Type B pancreatic cell (in vitro differentiated cells): ENCODE data around the gene LDLRAD4. TPM values are rescaled to one million over a fixed set of nuclear protein-coding genes. Genes with fewer than 3 reads are reported as not detected.

Experiments used
- DNase-seq: peaks from one replicate; pipeline ENCODE4 v3.0.0; 2021; ENCODE audit warnings: mixed read lengths; ENCODE audit not compliant: unreplicated experiment; ENCODE audit errors: extremely low spot score
- H3K27ac Mint-ChIP-seq: 2 replicates; pipeline ENCODE4 v1.8.0; 2021; ENCODE audit warnings: mild to moderate bottlenecking, mixed read lengths
- H3K27me3 Mint-ChIP-seq: 2 replicates; pipeline ENCODE4 v1.8.0; 2021; ENCODE audit warnings: mixed read lengths
- H3K36me3 Mint-ChIP-seq: 2 replicates; pipeline ENCODE4 v1.8.0; 2021; ENCODE audit warnings: mixed read lengths
- H3K4me1 Mint-ChIP-seq: one replicate; pipeline ENCODE4 v1.8.0; 2021; ENCODE audit warnings: mixed read lengths; ENCODE audit not compliant: unreplicated experiment
- H3K4me3 Mint-ChIP-seq: 2 replicates; pipeline ENCODE4 v1.8.0; 2021; ENCODE audit warnings: mild to moderate bottlenecking, mixed read lengths
- H3K9me3 Mint-ChIP-seq: 2 replicates; pipeline ENCODE4 v1.8.0; 2021; ENCODE audit warnings: mixed read lengths
- total RNA-seq: library from RNA; stranded (reverse); gene quantifications from 2 replicates; pipeline ENCODE4 v1.2.1, GENCODE V29; 2021; ENCODE audit warnings: low replicate concordance
- TF ChIP-seq, protein P1 (sequence below): fragments of 200-600 bp; sonication (generic); conservative IDR thresholded peaks from 2 replicates; pipeline ENCODE4 v1.5.0; 2021; ENCODE audit warnings: antibody characterized with exemption, mild to moderate bottlenecking

Gene LDLRAD4
- total RNA-seq, 1 donor from 2014 or later: 2.4 TPM

DNA sequence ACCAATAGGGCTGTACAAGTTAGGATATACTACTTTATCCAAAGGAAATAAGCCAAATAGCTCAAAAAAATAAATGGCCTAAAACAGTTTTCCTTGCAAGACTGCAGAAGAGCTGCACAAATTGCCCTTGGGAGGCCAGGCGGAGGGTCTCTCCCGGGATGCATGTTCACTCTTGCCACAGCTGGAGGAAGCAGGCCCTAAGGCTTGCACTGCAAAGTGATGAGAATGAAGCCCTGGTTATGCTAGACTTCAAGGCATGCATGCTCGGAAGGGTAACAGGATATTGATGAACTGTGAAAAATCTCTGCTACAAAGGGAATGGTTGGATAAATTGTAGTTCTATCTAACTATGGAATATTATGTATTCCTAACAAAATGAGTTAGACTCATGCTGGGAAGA, 27.5 kb upstream of the LDLRAD4 start:
- H3K36me3 Mint-ChIP-seq: no peaks in the 10 kb centered on the region
- no peak overlapping the region for H3K27ac Mint-ChIP-seq
- no peaks in the 10 kb centered on the region for H3K27me3 Mint-ChIP-seq
- H3K4me3 Mint-ChIP-seq: no peak overlapping the region
- TF ChIP-seq, protein P1, sequence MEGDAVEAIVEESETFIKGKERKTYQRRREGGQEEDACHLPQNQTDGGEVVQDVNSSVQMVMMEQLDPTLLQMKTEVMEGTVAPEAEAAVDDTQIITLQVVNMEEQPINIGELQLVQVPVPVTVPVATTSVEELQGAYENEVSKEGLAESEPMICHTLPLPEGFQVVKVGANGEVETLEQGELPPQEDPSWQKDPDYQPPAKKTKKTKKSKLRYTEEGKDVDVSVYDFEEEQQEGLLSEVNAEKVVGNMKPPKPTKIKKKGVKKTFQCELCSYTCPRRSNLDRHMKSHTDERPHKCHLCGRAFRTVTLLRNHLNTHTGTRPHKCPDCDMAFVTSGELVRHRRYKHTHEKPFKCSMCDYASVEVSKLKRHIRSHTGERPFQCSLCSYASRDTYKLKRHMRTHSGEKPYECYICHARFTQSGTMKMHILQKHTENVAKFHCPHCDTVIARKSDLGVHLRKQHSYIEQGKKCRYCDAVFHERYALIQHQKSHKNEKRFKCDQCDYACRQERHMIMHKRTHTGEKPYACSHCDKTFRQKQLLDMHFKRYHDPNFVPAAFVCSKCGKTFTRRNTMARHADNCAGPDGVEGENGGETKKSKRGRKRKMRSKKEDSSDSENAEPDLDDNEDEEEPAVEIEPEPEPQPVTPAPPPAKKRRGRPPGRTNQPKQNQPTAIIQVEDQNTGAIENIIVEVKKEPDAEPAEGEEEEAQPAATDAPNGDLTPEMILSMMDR: no peak
- no peaks in the 10 kb centered on the region for H3K9me3 Mint-ChIP-seq
- no peak for DNase-seq
- H3K4me1 Mint-ChIP-seq: peaks cover 5% of the 10 kb centered on the region

DNA sequence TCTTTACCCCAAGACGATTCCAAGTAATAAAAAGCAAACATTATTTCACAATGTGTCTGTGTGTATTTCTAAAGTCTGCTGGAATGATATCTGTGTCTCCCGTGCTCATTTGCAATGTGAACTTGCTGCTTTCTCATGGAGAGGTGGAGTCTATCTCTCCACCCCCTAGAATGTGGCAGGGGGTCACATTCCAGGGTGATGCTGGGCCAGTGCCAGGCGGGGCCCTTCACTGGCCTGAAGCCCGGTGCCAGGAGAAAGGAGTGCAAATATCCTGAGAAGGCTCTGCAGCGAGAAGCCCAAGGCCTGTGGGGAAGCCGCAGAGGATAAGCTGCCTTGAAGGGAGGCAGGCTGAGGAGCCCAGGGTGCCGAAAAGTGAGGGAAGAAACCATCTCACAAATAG, 26.8 kb upstream of the LDLRAD4 start:
- H3K27ac Mint-ChIP-seq: no peak overlapping the region
- no peak for DNase-seq
- no peak overlapping the region for H3K4me3 Mint-ChIP-seq

DNA sequence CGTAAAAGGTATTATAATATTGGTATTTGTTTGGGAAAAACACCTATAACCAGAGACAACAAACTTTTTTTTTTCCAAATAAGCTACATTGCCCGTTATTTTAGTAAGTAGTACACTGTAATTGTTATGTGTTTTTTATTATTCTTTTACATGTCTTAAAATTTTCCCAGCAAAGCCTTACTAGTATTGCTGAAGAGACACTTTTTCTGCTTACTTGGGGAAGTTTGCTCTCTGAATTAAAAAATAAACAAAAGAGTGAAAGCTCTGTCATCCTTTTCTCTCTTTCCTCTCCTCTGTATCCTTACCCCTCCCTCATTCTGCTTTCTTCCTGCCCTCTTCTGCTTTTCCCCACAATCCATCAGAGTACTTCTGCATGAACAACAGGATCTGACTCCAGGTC, 25.6 kb upstream of the LDLRAD4 start:
- TF ChIP-seq, protein P1: no peak
- no peak for DNase-seq
- H3K36me3 Mint-ChIP-seq: no peaks in the 10 kb centered on the region
- peaks cover 5% of the 10 kb centered on the region for H3K4me1 Mint-ChIP-seq
- no peaks in the 10 kb centered on the region for H3K9me3 Mint-ChIP-seq
- H3K27ac Mint-ChIP-seq: no peak overlapping the region
- H3K4me3 Mint-ChIP-seq: no peak overlapping the region
- H3K27me3 Mint-ChIP-seq: no peaks in the 10 kb centered on the region

More for the DNA sequence above, 26.8 kb upstream of the LDLRAD4 start:
- Mint-ChIP-seq H3K27me3 (no peaks in the 10 kb centered on the region), H3K36me3 (no peaks in the 10 kb centered on the region), H3K4me1 (peaks cover 5% of the 10 kb centered on the region), H3K9me3 (no peaks in the 10 kb centered on the region)
- TF ChIP-seq, protein P1: no peak

DNA sequence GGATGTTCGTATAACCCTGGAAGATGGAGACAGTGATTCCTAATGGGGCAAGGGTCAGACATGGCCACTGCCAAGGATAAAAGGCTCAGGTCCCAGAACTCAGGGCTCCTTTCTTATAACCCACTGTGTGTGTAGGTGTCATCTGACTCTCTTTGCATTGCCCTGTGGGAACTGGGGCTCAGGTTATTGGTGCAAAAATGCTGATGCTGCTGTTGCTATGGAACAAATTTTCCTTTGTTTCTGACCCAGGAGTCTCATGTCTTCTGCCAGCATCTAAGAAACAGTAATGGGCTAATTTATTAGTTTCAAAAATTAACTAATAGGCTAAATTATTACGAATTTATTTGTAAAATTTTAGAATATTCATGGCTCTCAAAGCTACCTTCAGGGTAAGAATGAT, 24.3 kb upstream of the LDLRAD4 start:
- Mint-ChIP-seq H3K27ac (no peak overlapping the region), H3K27me3 (no peaks in the 10 kb centered on the region), H3K4me3 (no peak overlapping the region), H3K36me3 (no peaks in the 10 kb centered on the region), H3K9me3 (peaks cover 6% of the 10 kb centered on the region), H3K4me1 (peaks cover 5% of the 10 kb centered on the region)
- TF ChIP-seq, protein P1: no peak
- no peak for DNase-seq

DNA sequence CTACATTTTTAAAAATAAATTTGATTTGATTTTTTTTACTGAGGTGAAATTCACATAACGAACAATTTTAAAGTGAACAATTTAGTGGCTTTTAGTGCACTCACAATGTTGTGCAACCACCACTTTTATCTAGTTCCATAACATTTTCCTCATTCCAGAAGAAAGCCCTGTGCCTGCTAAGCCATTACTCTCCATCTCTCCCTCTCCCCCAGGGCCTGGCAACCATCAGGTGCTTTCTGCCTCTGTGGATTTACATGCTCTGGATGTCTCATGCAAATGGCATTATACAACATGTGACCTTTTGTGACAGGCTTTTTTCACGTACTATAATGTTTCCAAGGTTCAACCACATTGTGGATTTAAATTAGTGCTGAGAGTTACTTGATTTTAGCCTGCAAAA, 19.9 kb upstream of the LDLRAD4 start:
- no peak overlapping the region for H3K27ac Mint-ChIP-seq
- no peaks in the 10 kb centered on the region for H3K4me1 Mint-ChIP-seq
- no peak overlapping the region for H3K4me3 Mint-ChIP-seq
- H3K9me3 Mint-ChIP-seq: peaks cover 8% of the 10 kb centered on the region
- TF ChIP-seq, protein P1: no peak
- H3K36me3 Mint-ChIP-seq: no peaks in the 10 kb centered on the region
- H3K27me3 Mint-ChIP-seq: peaks cover 9% of the 10 kb centered on the region
- DNase-seq: no peak

DNA sequence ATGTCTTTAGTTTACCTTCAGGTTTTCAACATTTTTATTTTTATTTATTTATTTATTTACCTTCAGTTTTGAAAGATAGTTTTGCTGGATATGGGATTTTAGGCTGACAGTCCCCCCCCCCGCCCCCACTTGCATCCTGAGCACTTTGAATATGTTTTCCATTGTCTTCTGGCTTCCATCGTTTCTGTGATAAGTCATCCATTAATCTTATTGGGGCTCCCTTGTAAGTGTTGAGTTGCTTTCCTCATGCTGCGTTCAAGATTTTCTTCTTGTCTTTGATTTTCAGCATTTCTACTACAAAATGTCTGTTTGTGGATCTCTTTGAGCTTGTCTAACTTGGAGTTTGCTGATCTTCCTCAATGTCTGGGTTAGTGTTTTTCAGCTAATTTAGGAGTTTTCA, 19.4 kb upstream of the LDLRAD4 start:
- H3K4me3 Mint-ChIP-seq: no peak overlapping the region

More for the DNA sequence above, 19.4 kb upstream of the LDLRAD4 start:
- Mint-ChIP-seq H3K4me1 (no peaks in the 10 kb centered on the region), H3K27me3 (peaks cover 9% of the 10 kb centered on the region), H3K9me3 (peaks cover 8% of the 10 kb centered on the region), H3K27ac (no peak overlapping the region), H3K36me3 (no peaks in the 10 kb centered on the region)
- TF ChIP-seq, protein P1: no peak
- no peak for DNase-seq
